Measurements from ENCODE around the gene CDC27. TPM values are rescaled to one million over a fixed set of nuclear protein-coding genes. Genes with fewer than 3 reads are reported as not detected.
"Not testable (repeated sequence)": the region's sequence is repeated elsewhere in the genome, so short reads cannot be mapped to it uniquely, and the experiment has no call there.

Gene CDC27
- total RNA-seq, 1 experiment from 2014 or later = 191 TPM

GRCh38 chr17:47074361-47074760, 114.7 kb downstream of the CDC27 start:
- intact Hi-C loops (cut with micrococcal nuclease); H3K9me2 ChIP-seq (ENCODE audit: insufficient read depth); H2AFZ ChIP-seq (ENCODE audit: low read depth, low read length, poor library complexity, severe bottlenecking); H3K79me2 ChIP-seq (ENCODE audit: insufficient read depth, low read length); H3K9ac ChIP-seq (ENCODE audit: low read length); H3K9me3 ChIP-seq (ENCODE audit: control insufficient read depth in 1 of 2, insufficient read depth in 1 of 2, low read depth in 1 of 2, low read length in 2 of 2); POLR2A ChIA-PET; H3K27me3 ChIP-seq (ENCODE audit: insufficient read depth, low read length); BruUV-seq (replicated peaks); H3K4me3 ChIP-seq (replicated peaks in 1 of 2; ENCODE audit: low read depth in 1 of 2, low read length in 2 of 2); CTCF ChIA-PET; RAD21 ChIA-PET (ENCODE audit: low non-redundant PET in 1 of 2, low total read pairs in 2 of 2, uncharacterized antibody in 2 of 2, unreplicated experiment in 2 of 2); H3K4me2 ChIP-seq (ENCODE audit: low read length); H4K20me1 ChIP-seq (ENCODE audit: insufficient read depth); DNase-seq (ENCODE audit: low read depth, low spot score); H3K36me3 ChIP-seq (ENCODE audit: control insufficient read depth in 1 of 2, insufficient read depth in 2 of 2, low read length in 2 of 2); ATAC-seq; H3K27ac ChIP-seq (ENCODE audit: low read depth, low read length): not testable (repeated sequence)
- H3K4me1 ChIP-seq (ENCODE audit: control insufficient read depth in 1 of 2, insufficient read depth in 2 of 2, low read length in 2 of 2) = peaks cover 18 to 29% of the 10 kb centered on the region in 2 experiments

DNA sequence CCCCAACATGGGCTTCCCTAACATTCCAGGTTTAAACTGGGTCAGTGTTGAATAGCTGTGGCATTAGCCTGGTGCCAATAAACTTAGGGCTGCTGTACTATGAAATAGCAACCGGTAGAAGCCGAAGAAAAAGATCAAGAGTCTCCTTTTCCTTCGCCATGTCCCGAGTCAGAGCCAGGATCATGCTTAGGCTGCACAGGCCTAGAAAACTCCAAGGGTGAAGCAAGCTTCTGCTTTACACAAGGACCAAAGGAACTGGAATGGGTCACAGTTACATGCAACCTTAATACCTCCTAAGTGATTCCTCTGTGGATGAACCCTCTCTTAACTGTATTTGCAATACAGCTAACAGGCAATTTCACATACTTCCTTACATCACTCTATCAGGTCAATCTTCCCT, 115.5 kb downstream of the CDC27 start:
- H4K20me1 ChIP-seq (ENCODE audit: insufficient read depth); H3K9me3 ChIP-seq (ENCODE audit: control insufficient read depth in 1 of 2, insufficient read depth in 1 of 2, low read depth in 1 of 2, low read length in 2 of 2); H3K79me2 ChIP-seq (ENCODE audit: insufficient read depth, low read length); H3K4me3 ChIP-seq (replicated peaks in 1 of 2; ENCODE audit: low read depth in 1 of 2, low read length in 2 of 2); H3K9ac ChIP-seq (ENCODE audit: low read length); H3K9me2 ChIP-seq (ENCODE audit: insufficient read depth); H3K4me2 ChIP-seq (ENCODE audit: low read length); POLR2A ChIA-PET; H3K36me3 ChIP-seq (ENCODE audit: control insufficient read depth in 1 of 2, insufficient read depth in 2 of 2, low read length in 2 of 2); intact Hi-C loops (cut with micrococcal nuclease); RAD21 ChIA-PET (ENCODE audit: low non-redundant PET in 1 of 2, low total read pairs in 2 of 2, uncharacterized antibody in 2 of 2, unreplicated experiment in 2 of 2); ATAC-seq; DNase-seq (ENCODE audit: low read depth, low spot score); BruUV-seq (replicated peaks); H3K27me3 ChIP-seq (ENCODE audit: insufficient read depth, low read length); H2AFZ ChIP-seq (ENCODE audit: low read depth, low read length, poor library complexity, severe bottlenecking); H3K27ac ChIP-seq (ENCODE audit: low read depth, low read length): not testable (repeated sequence)
- peaks cover 19 to 31% of the 10 kb centered on the region in 2 experiments for H3K4me1 ChIP-seq (ENCODE audit: control insufficient read depth in 1 of 2, insufficient read depth in 2 of 2, low read length in 2 of 2)
- CTCF ChIA-PET = interaction anchor here (1.1 kb wide), 1 partner anchor 131 kb away, joined by 3 read pairs; no protein-coding TSS in a partner anchor

GRCh38 chr17:47072886-47073285, 116.2 kb downstream of the CDC27 start:
- Histone ChIP-seq H3K36me3 (ENCODE audit: control insufficient read depth in 1 of 2, insufficient read depth in 2 of 2, low read length in 2 of 2) (no peaks in the 10 kb centered on the region), H3K27me3 (ENCODE audit: insufficient read depth, low read length) (no peaks in the 10 kb centered on the region), H2AFZ (ENCODE audit: low read depth, low read length, poor library complexity, severe bottlenecking) (no peak overlapping the region), H3K4me1 (ENCODE audit: control insufficient read depth in 1 of 2, insufficient read depth in 2 of 2, low read length in 2 of 2) (peaks cover 20 to 29% of the 10 kb centered on the region in 2 experiments), H3K4me3 (replicated peaks in 1 of 2; ENCODE audit: low read depth in 1 of 2, low read length in 2 of 2) (no peak overlapping the region), H3K9me2 (ENCODE audit: insufficient read depth) (no peaks in the 10 kb centered on the region), H3K9ac (ENCODE audit: low read length) (no peak overlapping the region), H3K27ac (ENCODE audit: low read depth, low read length) (no peak overlapping the region), H3K79me2 (ENCODE audit: insufficient read depth, low read length) (peaks cover 4% of the 10 kb centered on the region; the same call in 1 of the 2 replicates), H3K9me3 (ENCODE audit: control insufficient read depth in 1 of 2, insufficient read depth in 1 of 2, low read depth in 1 of 2, low read length in 2 of 2) (no peaks in the 10 kb centered on the region), H3K4me2 (ENCODE audit: low read length) (no peak overlapping the region), H4K20me1 (ENCODE audit: insufficient read depth) (no peaks in the 10 kb centered on the region)
- BruUV-seq (replicated peaks) = no TSS peak
- ChIA-PET CTCF (interaction anchor here (1.1 kb wide), 1 partner anchor 130 kb away, joined by 3 read pairs; no protein-coding TSS in a partner anchor), POLR2A (no interaction called here), RAD21 (ENCODE audit: low non-redundant PET in 1 of 2, low total read pairs in 2 of 2, uncharacterized antibody in 2 of 2, unreplicated experiment in 2 of 2) (no interaction called here)
- DNase-seq (ENCODE audit: low read depth, low spot score) = no peak
- TF ChIP-seq EGR1 (IDR thresholded peaks at IDR 0.05; ENCODE audit: low read depth) (no peak), SIN3A (IDR thresholded peaks at IDR 0.05; ENCODE audit: low read depth) (no peak), ZNF274 (IDR thresholded peaks at IDR 0.05; ENCODE audit: low read depth, low read length) (no peak), FOSL1 (IDR thresholded peaks at IDR 0.05; ENCODE audit: low read depth) (no peak), JUND (IDR thresholded peaks at IDR 0.05) (no peak), RAD21 (IDR thresholded peaks at IDR 0.05; ENCODE audit: low read depth) (no peak), ZFX (IDR thresholded peaks at IDR 0.05) (no peak), ATF3 (IDR thresholded peaks at IDR 0.05) (no peak)
- ATAC-seq = no peak
- intact Hi-C loops (cut with micrococcal nuclease) = no loop called here

GRCh38 chr17:47071171-47071570, 117.9 kb downstream of the CDC27 start:
- H3K4me3 ChIP-seq (replicated peaks in 1 of 2; ENCODE audit: low read depth in 1 of 2, low read length in 2 of 2); H3K9me2 ChIP-seq (ENCODE audit: insufficient read depth); H3K9me3 ChIP-seq (ENCODE audit: control insufficient read depth in 1 of 2, insufficient read depth in 1 of 2, low read depth in 1 of 2, low read length in 2 of 2); DNase-seq (ENCODE audit: low read depth, low spot score); H3K36me3 ChIP-seq (ENCODE audit: control insufficient read depth in 1 of 2, insufficient read depth in 2 of 2, low read length in 2 of 2); H2AFZ ChIP-seq (ENCODE audit: low read depth, low read length, poor library complexity, severe bottlenecking); RAD21 ChIA-PET (ENCODE audit: low non-redundant PET in 1 of 2, low total read pairs in 2 of 2, uncharacterized antibody in 2 of 2, unreplicated experiment in 2 of 2); POLR2A ChIA-PET; ATAC-seq; intact Hi-C loops (cut with micrococcal nuclease); H4K20me1 ChIP-seq (ENCODE audit: insufficient read depth); H3K79me2 ChIP-seq (ENCODE audit: insufficient read depth, low read length); H3K27me3 ChIP-seq (ENCODE audit: insufficient read depth, low read length); H3K9ac ChIP-seq (ENCODE audit: low read length); BruUV-seq (replicated peaks); CTCF ChIA-PET: not testable (repeated sequence)
- Histone ChIP-seq H3K4me2 (ENCODE audit: low read length) (peak overlapping the region; percentile 63), H3K27ac (ENCODE audit: low read depth, low read length) (peak overlapping the region; percentile 58; the same call in 1 of the 2 replicates), H3K4me1 (ENCODE audit: control insufficient read depth in 1 of 2, insufficient read depth in 2 of 2, low read length in 2 of 2) (peaks cover 22 to 34% of the 10 kb centered on the region in 2 experiments)

Measured in HCT116 (cell line).